ENCODE measurements around the gene POU6F1.
"Not testable (repeated sequence)": the region's sequence is repeated elsewhere in the genome, so short reads cannot be mapped to it uniquely, and the experiment has no call there.

DNA sequence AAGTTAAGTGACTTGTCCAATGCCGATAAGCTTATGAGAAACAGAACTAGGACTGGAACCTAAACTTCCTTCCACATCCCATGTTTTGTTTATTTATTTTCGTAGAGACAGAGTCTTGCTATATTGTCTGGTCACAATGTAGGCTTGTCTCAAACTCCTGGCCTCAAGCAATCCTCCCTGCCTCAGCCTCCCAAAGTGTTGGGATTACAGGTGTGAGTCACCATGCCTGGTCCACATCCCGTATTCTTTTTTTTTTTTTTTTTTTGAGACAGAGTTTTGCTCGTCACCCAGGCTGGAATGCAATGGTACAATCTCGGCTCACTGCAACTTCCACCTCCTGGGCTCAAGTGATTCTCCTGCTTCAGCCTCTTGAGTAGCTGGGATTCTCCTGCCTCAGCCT, 9.2 kb upstream of the POU6F1 start:
- TF ChIP-seq, protein P1, sequence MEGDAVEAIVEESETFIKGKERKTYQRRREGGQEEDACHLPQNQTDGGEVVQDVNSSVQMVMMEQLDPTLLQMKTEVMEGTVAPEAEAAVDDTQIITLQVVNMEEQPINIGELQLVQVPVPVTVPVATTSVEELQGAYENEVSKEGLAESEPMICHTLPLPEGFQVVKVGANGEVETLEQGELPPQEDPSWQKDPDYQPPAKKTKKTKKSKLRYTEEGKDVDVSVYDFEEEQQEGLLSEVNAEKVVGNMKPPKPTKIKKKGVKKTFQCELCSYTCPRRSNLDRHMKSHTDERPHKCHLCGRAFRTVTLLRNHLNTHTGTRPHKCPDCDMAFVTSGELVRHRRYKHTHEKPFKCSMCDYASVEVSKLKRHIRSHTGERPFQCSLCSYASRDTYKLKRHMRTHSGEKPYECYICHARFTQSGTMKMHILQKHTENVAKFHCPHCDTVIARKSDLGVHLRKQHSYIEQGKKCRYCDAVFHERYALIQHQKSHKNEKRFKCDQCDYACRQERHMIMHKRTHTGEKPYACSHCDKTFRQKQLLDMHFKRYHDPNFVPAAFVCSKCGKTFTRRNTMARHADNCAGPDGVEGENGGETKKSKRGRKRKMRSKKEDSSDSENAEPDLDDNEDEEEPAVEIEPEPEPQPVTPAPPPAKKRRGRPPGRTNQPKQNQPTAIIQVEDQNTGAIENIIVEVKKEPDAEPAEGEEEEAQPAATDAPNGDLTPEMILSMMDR (IDR thresholded peaks at IDR 0.05) = not testable (repeated sequence)
- TF ChIP-seq EP300 (IDR thresholded peaks at IDR 0.05); POLR2A (IDR thresholded peaks at IDR 0.05; ENCODE audit: low read depth); POLR2AphosphoS5 (IDR thresholded peaks at IDR 0.05): not testable (repeated sequence)

Data from esophagus muscularis mucosa (tissue), 4 donors.